Sigmoid colon (tissue), 7 donors: ENCODE measurements around the gene SPARCL1. TPM values are rescaled to one million over a fixed set of nuclear protein-coding genes. Genes with fewer than 3 reads are reported as not detected.

Experiments used
- DNase-seq: peaks from one replicate; pipeline ENCODE4 v3.0.0-alpha.2; 2019
- H3K27ac ChIP-seq, 4 donors: fragments of 200-600 bp; sonication (generic); one replicate each; pipeline ENCODE4 v1.5.1; 2016 to 2019; ENCODE audit warnings: mild to moderate bottlenecking in 1 of 4
- H3K27me3 ChIP-seq, 3 donors: fragments of 200-600 bp; sonication (generic); one replicate each; pipeline ENCODE4 v1.5.1; 2019; ENCODE audit warnings: mild to moderate bottlenecking in 1 of 3
- H3K36me3 ChIP-seq, 4 donors: fragments of 200-600 bp; sonication (generic); one replicate each; pipeline ENCODE4 v1.5.1; 2016 to 2019
- H3K4me1 ChIP-seq, 4 donors: fragments of 200-600 bp; sonication (generic); one replicate each; pipeline ENCODE4 v1.5.1; 2017 to 2019
- H3K4me3 ChIP-seq, 4 donors: fragments of 200-600 bp; sonication (generic); one replicate each; pipeline ENCODE4 v1.5.1; 2017 to 2019; ENCODE audit warnings: mild to moderate bottlenecking in 2 of 4, moderate library complexity in 1 of 4
- H3K9me3 ChIP-seq, 4 donors: fragments of 200-600 bp in 3 of 4; sonication (generic) in 3 of 4; one replicate each; pipeline versions ENCODE4 v1.5.1 to v1.6.1; 2013 to 2019
- CTCF ChIP-seq, 4 experiments: fragments of 450-650 bp in 3 of 4; fragments of 200-600 bp in 1 of 4; IDR thresholded peaks; one replicate each; pipeline ENCODE4 v1.5.1; 2016 to 2019; ENCODE audit warnings: antibody characterized with exemption in 4 of 4, mild to moderate bottlenecking in 3 of 4, moderate library complexity in 2 of 4
- EP300 ChIP-seq, 4 donors: sonication (generic); formaldehyde crosslinking; IDR thresholded peaks; one replicate each; pipeline ENCODE4 v1.6.1; 2017; ENCODE audit warnings: antibody characterized with exemption in 4 of 4
- POLR2A ChIP-seq, 2 donors: fragments of 450-650 bp; IDR thresholded peaks; one replicate each; pipeline ENCODE4 v1.6.1; 2016; ENCODE audit warnings: antibody characterized with exemption in 2 of 2, mild to moderate bottlenecking in 2 of 2, moderate library complexity in 2 of 2
- POLR2AphosphoS5 ChIP-seq, 4 donors: sonication (generic); formaldehyde crosslinking; IDR thresholded peaks; one replicate each; pipeline ENCODE4 v1.6.1; 2017; ENCODE audit warnings: antibody characterized with exemption in 4 of 4
- WGBS, 2 donors: extraction: QIAGEN DNeasy Blood & Tissue Kit; methylation state at CpG; one replicate each; pipeline ENCODE4 v1.1.7; 2013; 5-methylcytosine and 5-hydroxymethylcytosine counted together
- intact Hi-C: fragments of 100-400 bp; cut with DNase I; formaldehyde crosslinking; loops from one replicate; pipeline ENCODE4 v1.15.1; 2023
- polyA plus RNA-seq, 3 donors: library from polyadenylated mRNA; stranded (reverse); fragments of 200-250 nt; gene quantifications; one replicate each; pipeline ENCODE4 v1.2.3, GENCODE V29; 2013
- total RNA-seq, 4 donors: library from RNA; depleted of rRNA; stranded (reverse); fragments of >200 nt; gene quantifications; one replicate each; pipeline ENCODE4 v1.1.0, GENCODE V29; 2016
- donor health status: healthy with polysubstance abuse.
- donor health status: Bipolar disorder and iron deficiency.
- donor health status: healthy.

Gene SPARCL1
- total and polyA plus RNA-seq, 7 donors, result 10.4 to 1,386 (median 1,005) TPM

GRCh38 chr4:87567191-87567590 is 38.0 kb upstream of the SPARCL1 start:
- Histone ChIP-seq H3K4me3 (no peak overlapping the region), H3K9me3 (no peaks in the 10 kb centered on the region), H3K36me3 (no peaks in the 10 kb centered on the region), H3K4me1 (peaks cover 0 to 5% (median 1%) of the 10 kb centered on the region in 4 donors), H3K27ac (no peak overlapping the region), H3K27me3 (no peaks in the 10 kb centered on the region)
- intact Hi-C loops, result no loop called here
- no peak for DNase-seq
- 87 to 88% methylated on average over 2 of the region's 2 CpGs for WGBS, 2 donors
- TF ChIP-seq POLR2AphosphoS5 (IDR thresholded peaks at IDR 0.05) (no peak), EP300 (IDR thresholded peaks at IDR 0.05) (no peak), POLR2A (IDR thresholded peaks at IDR 0.05) (no peak), CTCF (IDR thresholded peaks at IDR 0.05) (no peak)

DNA sequence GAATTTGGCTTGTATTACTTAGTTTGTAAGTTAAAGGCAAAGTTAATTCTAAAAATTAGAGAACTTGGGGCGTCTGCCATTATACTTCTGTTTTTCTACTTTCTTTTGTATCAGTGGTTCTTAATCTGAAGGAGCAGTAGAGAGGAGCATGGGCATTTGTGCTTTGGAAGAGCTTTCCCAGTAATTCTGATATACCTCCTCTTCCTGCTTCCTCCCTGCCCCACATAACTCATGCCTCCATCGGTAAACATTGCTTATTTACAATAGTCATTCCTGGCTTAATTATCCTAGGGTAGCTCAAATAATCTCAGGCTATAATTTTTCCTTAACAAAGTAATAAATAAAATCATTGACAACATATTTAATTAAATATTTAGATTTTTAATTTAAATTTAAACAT is 37.1 kb upstream of the SPARCL1 start:
- Histone ChIP-seq H3K36me3 (no peaks in the 10 kb centered on the region), H3K27me3 (no peaks in the 10 kb centered on the region), H3K4me3 (no peak overlapping the region), H3K27ac (no peak overlapping the region), H3K4me1 (peaks cover 0 to 5% (median 1%) of the 10 kb centered on the region in 4 donors), H3K9me3 (no peaks in the 10 kb centered on the region)
- DNase-seq, result no peak
- intact Hi-C loops, result no loop called here
- 33 to 55% methylated on average over 2 of the region's 2 CpGs for WGBS, 2 donors
- TF ChIP-seq CTCF (IDR thresholded peaks at IDR 0.05), result no peak
- TF ChIP-seq POLR2AphosphoS5 (IDR thresholded peaks at IDR 0.05), result no peak
- TF ChIP-seq POLR2A (IDR thresholded peaks at IDR 0.05), result no peak
- TF ChIP-seq EP300 (IDR thresholded peaks at IDR 0.05), result no peak

GRCh38 chr4:87565746-87566145 is 36.6 kb upstream of the SPARCL1 start:
- H3K9me3 ChIP-seq, result no peaks in the 10 kb centered on the region
- no peaks in the 10 kb centered on the region for H3K27me3 ChIP-seq
- intact Hi-C loops, result no loop called here
- 71 to 87% methylated on average over 4 of the region's 4 CpGs for WGBS, 2 donors
- H3K36me3 ChIP-seq, result no peaks in the 10 kb centered on the region
- TF ChIP-seq EP300 (IDR thresholded peaks at IDR 0.05) (no peak), CTCF (IDR thresholded peaks at IDR 0.05) (no peak), POLR2A (IDR thresholded peaks at IDR 0.05) (no peak), POLR2AphosphoS5 (IDR thresholded peaks at IDR 0.05) (no peak)
- peaks cover 0 to 5% (median 1%) of the 10 kb centered on the region in 4 donors for H3K4me1 ChIP-seq
- no peak for DNase-seq
- no peak overlapping the region for H3K27ac ChIP-seq
- H3K4me3 ChIP-seq, result no peak overlapping the region

DNA sequence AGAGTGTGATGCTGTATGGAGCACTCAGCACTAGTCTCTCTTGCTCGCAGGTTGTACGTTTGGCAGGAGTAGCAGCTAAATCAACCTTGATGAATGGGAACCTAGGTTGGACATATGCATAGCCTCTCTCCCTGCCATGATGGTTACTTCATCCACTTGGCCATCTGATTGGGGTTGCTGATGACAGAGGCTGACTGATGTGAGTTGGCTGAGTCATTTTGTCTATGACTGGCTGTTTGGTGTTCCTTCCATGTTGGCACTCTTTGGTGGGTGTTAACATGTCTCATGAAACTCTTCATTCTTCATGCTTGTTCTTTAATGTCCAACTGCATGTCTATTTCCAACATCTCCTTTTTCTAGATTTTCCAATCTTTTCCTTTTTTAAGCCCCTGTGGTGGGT is 31.6 kb upstream of the SPARCL1 start:
- Histone ChIP-seq H3K27ac (no peak overlapping the region), H3K4me1 (peaks cover 0 to 4% (median 1%) of the 10 kb centered on the region in 4 donors), H3K27me3 (no peaks in the 10 kb centered on the region), H3K36me3 (no peaks in the 10 kb centered on the region), H3K4me3 (no peak overlapping the region), H3K9me3 (no peaks in the 10 kb centered on the region)
- WGBS, 2 donors, result 94 to 99% methylated on average over 2 of the region's 2 CpGs
- intact Hi-C loops, result no loop called here
- DNase-seq, result no peak
- TF ChIP-seq POLR2A (IDR thresholded peaks at IDR 0.05), result no peak
- TF ChIP-seq CTCF (IDR thresholded peaks at IDR 0.05), result no peak
- no peak for TF ChIP-seq POLR2AphosphoS5 (IDR thresholded peaks at IDR 0.05)
- no peak for TF ChIP-seq EP300 (IDR thresholded peaks at IDR 0.05)
